Purkinje cell (primary cell): Measurements from ENCODE around the gene GULP1. TPM values are rescaled to one million over a fixed set of nuclear protein-coding genes. Genes with fewer than 3 reads are reported as not detected.

Experiments
- polyA plus RNA-seq: library from polyadenylated mRNA; unstranded; fragments of >200 nt; fragmentation: Nextera tagmentation; gene quantifications from 2 replicates; pipeline ENCODE4 v1.2.1, GENCODE V29; 2014

GULP1 gene
- polyA plus RNA-seq: 10.3 and 15.0 TPM in 2 replicates

GRCh38 chr2:188291617-188292347 is at the start of gene GULP1:
Gene GULP1 (plus strand): TSS chr2:188291874. CDS start chr2:188477703, 185,829 bp downstream.

